ENCODE data around the gene CXCL14.

GRCh38 chr5:135570453-135570764, 8.4 kb downstream of the CXCL14 start:
- TF ChIP-seq RAD21 (IDR thresholded peaks at IDR 0.05; ENCODE audit: low read depth) (no peak), CTCF (IDR thresholded peaks at IDR 0.05 in 2 of 3, conservative IDR thresholded peaks at IDR 0.05 in 1 of 3; ENCODE audit: borderline replicate concordance in 1 of 3, insufficient read depth in 1 of 3, low read depth in 2 of 3, low read length in 2 of 3) (no peak), POLR2AphosphoS5 (IDR thresholded peaks at IDR 0.05; ENCODE audit: low read depth, low read length) (no peak), EZH2 (IDR thresholded peaks at IDR 0.05) (no peak), EGR1 (IDR thresholded peaks at IDR 0.05; ENCODE audit: low read depth) (no peak), POLR2A (IDR thresholded peaks at IDR 0.05; ENCODE audit: borderline replicate concordance, extremely low read depth, insufficient read depth, insufficient read length) (no peak), CEBPB (IDR thresholded peaks at IDR 0.05; ENCODE audit: low read depth) (no peak)
